ENCODE data around the gene METAP1D.
"Not testable (repeated sequence)": the region's sequence is repeated elsewhere in the genome, so short reads cannot be mapped to it uniquely, and the experiment has no call there.

Gene METAP1D

GRCh38 chr2:171999604-172000469 is at the start of gene METAP1D:
Gene METAP1D (plus strand): TSS chr2:171999953. CDS start chr2:171999970, 17 bp downstream.
- peak; percentile 95 for DNase-seq

GRCh38 chr2:171952276-171952675 is 47.5 kb upstream of the METAP1D start:
- no peak for DNase-seq

- no peak for DNase-seq
Measured at GRCh38 chr2:171952748-171953147, 47.0 kb upstream of the METAP1D start.

GRCh38 chr2:171956135-171956825 is 43.5 kb upstream of the METAP1D start:
- peak; percentile 10 for DNase-seq

GRCh38 chr2:171957061-171957460 is 42.7 kb upstream of the METAP1D start:
- peak; percentile 40 for DNase-seq

- DNase-seq, result peak; percentile 24
Measured at GRCh38 chr2:171958475-171958874, 41.3 kb upstream of the METAP1D start.

GRCh38 chr2:171959998-171960397 is 39.8 kb upstream of the METAP1D start:
- no peak for DNase-seq

- no peak for DNase-seq
Measured at GRCh38 chr2:171960570-171960969, 39.2 kb upstream of the METAP1D start.

GRCh38 chr2:171963198-171963597 is 36.6 kb upstream of the METAP1D start:
- DNase-seq, result no peak

- no peak for DNase-seq
Measured at GRCh38 chr2:171964308-171964707, 35.4 kb upstream of the METAP1D start.

GRCh38 chr2:171965238-171965637 is 34.5 kb upstream of the METAP1D start:
- no peak for DNase-seq

- DNase-seq, result no peak
Measured at GRCh38 chr2:171965661-171966060, 34.1 kb upstream of the METAP1D start.

GRCh38 chr2:171966235-171966634 is 33.5 kb upstream of the METAP1D start:
- DNase-seq, result no peak

GRCh38 chr2:171966688-171967087 is 33.1 kb upstream of the METAP1D start:
- no peak for DNase-seq

- no peak for DNase-seq
Measured at GRCh38 chr2:171968509-171968908, 31.2 kb upstream of the METAP1D start.

GRCh38 chr2:171972329-171972982 is 27.3 kb upstream of the METAP1D start:
- peak; percentile 17 for DNase-seq

- no peak for DNase-seq
Measured at GRCh38 chr2:171979103-171979502, 20.6 kb upstream of the METAP1D start.

- DNase-seq, result not testable (repeated sequence)
Measured at GRCh38 chr2:171983924-171984323, 15.8 kb upstream of the METAP1D start.

- DNase-seq, result no peak
Measured at GRCh38 chr2:171985076-171985475, 14.7 kb upstream of the METAP1D start.

GRCh38 chr2:171986778-171987177 is 13.0 kb upstream of the METAP1D start:
- no peak for DNase-seq

GRCh38 chr2:171991027-171991426 is 8.7 kb upstream of the METAP1D start:
- no peak for DNase-seq

GRCh38 chr2:171995586-171995985 is 4.2 kb upstream of the METAP1D start:
- DNase-seq, result no peak

- no peak for DNase-seq
Measured at GRCh38 chr2:171996021-171996420, 3.7 kb upstream of the METAP1D start.

GRCh38 chr2:171997031-171997430 is 2.7 kb upstream of the METAP1D start:
- DNase-seq, result not testable (repeated sequence)
